Activated CD8-positive, alpha-beta memory T cell treated with anti-CD3 and anti-CD28 coated beads, Interleukin-2, amount 50 U/mL, for 4 hours (primary cell): Measurements from ENCODE around the gene GPC6.

ENCODE experiments used
- DNase-seq: peaks from one replicate; pipeline ENCODE4 v3.0.0-alpha.2; 2020

GPC6 gene

GRCh38 chr13:93708308-93709075, 481.9 kb downstream of the GPC6 start:
- DNase-seq, result no peak

GRCh38 chr13:93709506-93710244, 483.1 kb downstream of the GPC6 start:
- no peak for DNase-seq

GRCh38 chr13:93714171-93714570, 487.6 kb downstream of the GPC6 start:
- DNase-seq, result no peak

- no peak for DNase-seq
Measured at GRCh38 chr13:93715866-93716265, 489.3 kb downstream of the GPC6 start.

GRCh38 chr13:93716623-93717022, 490.0 kb downstream of the GPC6 start:
- DNase-seq, result no peak

- no peak for DNase-seq
Measured at GRCh38 chr13:93721483-93721882, 494.9 kb downstream of the GPC6 start.

GRCh38 chr13:93723316-93723715, 496.7 kb downstream of the GPC6 start:
- DNase-seq, result no peak

GRCh38 chr13:93724187-93724586, 497.6 kb downstream of the GPC6 start:
- no peak for DNase-seq

- no peak for DNase-seq
Measured at GRCh38 chr13:93726173-93726957, 499.8 kb downstream of the GPC6 start.

GRCh38 chr13:93727211-93728141, 500.9 kb downstream of the GPC6 start:
- no peak for DNase-seq

- DNase-seq, result no peak
Measured at GRCh38 chr13:93729383-93729782, 502.8 kb downstream of the GPC6 start.

GRCh38 chr13:93730780-93731179, 504.2 kb downstream of the GPC6 start:
- no peak for DNase-seq

- no peak for DNase-seq
Measured at GRCh38 chr13:93732186-93732585, 505.6 kb downstream of the GPC6 start.

GRCh38 chr13:93736081-93736480, 509.5 kb downstream of the GPC6 start:
- DNase-seq, result no peak

- DNase-seq, result no peak
Measured at GRCh38 chr13:93736909-93737308, 510.3 kb downstream of the GPC6 start.

GRCh38 chr13:93740334-93740733, 513.7 kb downstream of the GPC6 start:
- DNase-seq, result no peak

- no peak for DNase-seq
Measured at GRCh38 chr13:93744033-93744432, 517.4 kb downstream of the GPC6 start.

GRCh38 chr13:93744886-93745285, 518.3 kb downstream of the GPC6 start:
- DNase-seq, result no peak

GRCh38 chr13:93745884-93746283, 519.3 kb downstream of the GPC6 start:
- no peak for DNase-seq

- no peak for DNase-seq
Measured at GRCh38 chr13:93746589-93746988, 520.0 kb downstream of the GPC6 start.

GRCh38 chr13:93750676-93751075, 524.1 kb downstream of the GPC6 start:
- DNase-seq, result no peak

GRCh38 chr13:93751117-93751516, 524.5 kb downstream of the GPC6 start:
- DNase-seq, result no peak
